Fibroblast of skin of left quadriceps (primary cell): ENCODE results near the gene HOPX.
"Not testable (repeated sequence)": the region's sequence is repeated elsewhere in the genome, so short reads cannot be mapped to it uniquely, and the experiment has no call there.

Source experiments
- DNase-seq, 2 experiments: peaks; one replicate each; pipeline ENCODE4 v3.0.0-alpha.2; 2013; ENCODE audit warnings: low read depth in 2 of 2

The HOPX gene

DNA sequence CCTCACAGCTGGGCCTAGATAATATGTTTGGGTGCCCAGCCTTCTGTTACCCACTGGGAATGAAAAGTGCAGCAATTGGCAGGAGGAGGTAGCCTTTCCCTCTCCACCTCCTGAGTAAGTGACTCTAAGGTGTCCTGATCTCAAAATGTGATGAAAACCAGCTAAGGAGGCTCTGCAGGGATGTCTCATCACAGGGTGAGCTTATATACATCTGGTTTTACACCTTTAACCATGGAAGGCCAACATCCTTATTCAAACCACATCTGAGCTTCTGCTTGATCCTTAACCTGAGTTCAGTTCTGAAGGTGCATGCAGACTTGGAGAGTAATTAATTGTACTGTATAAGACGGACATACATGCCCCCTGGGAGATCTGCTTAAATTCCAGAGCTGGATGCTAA is 53.7 kb downstream of the HOPX start:
- no peak for DNase-seq

GRCh38 chr4:56626963-56627362 is 54.1 kb downstream of the HOPX start:
- no peak for DNase-seq

- DNase-seq = no peak
Observed at GRCh38 chr4:56626420-56626819, 54.7 kb downstream of the HOPX start.

DNA sequence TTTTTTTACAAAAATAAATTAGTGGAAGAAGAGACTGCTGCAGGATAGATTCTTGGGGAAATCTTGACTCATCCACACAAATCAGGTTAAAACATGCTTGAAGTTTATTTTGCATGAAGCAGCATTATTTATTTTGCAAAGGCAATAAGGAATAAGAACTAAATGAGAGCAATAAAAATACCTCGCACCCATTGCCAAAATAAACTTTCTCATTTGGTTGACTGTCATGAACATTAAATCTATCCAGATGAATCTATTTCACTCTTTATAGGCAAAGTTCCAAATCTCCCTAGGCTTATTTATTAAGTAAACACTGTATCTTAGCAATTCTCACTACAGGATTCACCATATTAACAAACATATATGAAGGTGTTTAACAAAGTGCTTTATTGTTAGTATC is 58.9 kb downstream of the HOPX start:
- peak in 1 of 2 experiments; percentile 14 for DNase-seq

DNA sequence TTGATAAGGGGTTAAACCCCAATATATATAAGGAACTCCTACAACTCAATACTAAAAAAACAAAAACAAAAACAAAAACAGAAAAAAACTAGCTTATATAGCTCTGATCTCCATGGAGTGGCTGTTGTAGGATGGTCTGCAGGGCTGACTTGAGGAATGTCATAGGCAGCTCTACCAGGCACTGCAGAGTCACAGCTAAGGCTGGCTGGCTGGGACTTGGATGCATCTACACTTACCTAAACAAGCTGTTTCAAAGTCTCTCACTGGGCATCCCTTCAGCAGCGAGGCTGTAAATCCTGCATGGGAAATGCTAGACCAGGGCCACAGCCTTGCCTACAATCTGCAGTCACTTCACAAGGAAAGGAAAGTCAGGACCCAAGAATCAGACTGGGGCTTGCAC is 61.3 kb downstream of the HOPX start:
- no peak for DNase-seq

GRCh38 chr4:56619160-56619559 is 61.9 kb downstream of the HOPX start:
- no peak for DNase-seq

- no peak for DNase-seq
Observed at GRCh38 chr4:56618734-56619133, 62.4 kb downstream of the HOPX start.

DNA sequence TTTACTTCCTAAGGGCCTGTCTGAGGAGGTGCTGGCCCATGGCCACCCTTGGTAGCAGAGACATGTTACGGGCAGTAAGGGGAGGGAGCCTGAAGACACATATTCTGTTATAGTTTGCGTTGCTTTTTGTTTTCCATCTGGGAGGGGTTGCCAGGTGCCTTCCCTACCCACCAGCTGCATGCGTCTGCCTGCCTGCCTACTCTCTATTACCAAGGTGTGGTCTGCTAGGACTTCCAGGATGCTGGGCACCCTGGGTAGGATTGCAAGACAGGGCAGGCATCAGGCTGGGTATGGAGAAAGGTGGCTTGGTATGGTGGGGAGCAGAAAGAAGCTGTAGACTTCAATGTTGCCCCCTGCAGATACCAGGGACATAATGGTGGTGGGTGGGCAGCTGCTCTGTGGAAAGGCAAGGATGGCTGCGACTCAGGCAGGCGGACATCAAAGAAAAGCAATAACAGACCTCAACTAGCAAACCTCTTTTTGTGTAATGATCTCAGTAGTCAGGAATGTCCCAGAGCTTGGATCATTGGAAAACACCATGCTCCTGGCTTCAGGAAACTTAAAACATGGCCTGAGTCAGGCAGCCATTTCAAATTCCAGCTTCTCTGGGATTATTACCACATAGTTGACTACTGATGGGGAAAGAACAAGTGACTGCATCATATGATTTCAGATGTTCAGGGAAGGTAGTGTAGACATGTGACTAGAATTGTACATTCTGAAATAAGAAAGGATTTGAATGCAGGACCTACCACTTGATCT is 67.8 kb downstream of the HOPX start:
- DNase-seq = peak; percentile 50 to 51

- no peak for DNase-seq
Observed at GRCh38 chr4:56612282-56612681, 68.8 kb downstream of the HOPX start.

GRCh38 chr4:56611501-56611900 is 69.6 kb downstream of the HOPX start:
- DNase-seq = no peak

GRCh38 chr4:56610170-56610569 is 70.9 kb downstream of the HOPX start:
- not testable (repeated sequence) for DNase-seq

GRCh38 chr4:56607926-56608325 is 73.2 kb downstream of the HOPX start:
- no peak for DNase-seq

GRCh38 chr4:56606385-56606784 is 74.7 kb downstream of the HOPX start:
- DNase-seq = no peak

- DNase-seq = not testable (repeated sequence)
Observed at GRCh38 chr4:56605464-56605863, 75.6 kb downstream of the HOPX start.

DNA sequence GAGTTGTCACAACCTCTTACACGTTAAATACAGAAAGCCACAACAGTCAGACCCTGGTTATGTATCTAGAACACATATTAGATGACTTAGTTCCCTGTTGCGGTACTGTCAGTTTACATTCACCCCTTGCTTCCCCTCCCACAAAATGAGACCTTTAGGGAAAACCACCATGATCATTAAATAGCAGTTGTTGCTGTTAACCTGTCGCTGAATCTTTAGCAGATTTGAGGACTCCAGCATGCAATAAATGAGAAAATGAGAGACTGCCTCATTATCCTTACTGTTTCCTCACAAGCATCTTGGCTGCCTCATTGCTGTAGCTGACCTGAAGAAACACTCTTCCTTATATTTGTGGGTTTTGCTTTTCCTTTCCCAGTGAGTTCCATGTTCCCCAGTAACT is 77.8 kb downstream of the HOPX start:
- no peak for DNase-seq
